ENCODE data around the gene ROGDI.

ROGDI gene, protein sequence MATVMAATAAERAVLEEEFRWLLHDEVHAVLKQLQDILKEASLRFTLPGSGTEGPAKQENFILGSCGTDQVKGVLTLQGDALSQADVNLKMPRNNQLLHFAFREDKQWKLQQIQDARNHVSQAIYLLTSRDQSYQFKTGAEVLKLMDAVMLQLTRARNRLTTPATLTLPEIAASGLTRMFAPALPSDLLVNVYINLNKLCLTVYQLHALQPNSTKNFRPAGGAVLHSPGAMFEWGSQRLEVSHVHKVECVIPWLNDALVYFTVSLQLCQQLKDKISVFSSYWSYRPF

DNA sequence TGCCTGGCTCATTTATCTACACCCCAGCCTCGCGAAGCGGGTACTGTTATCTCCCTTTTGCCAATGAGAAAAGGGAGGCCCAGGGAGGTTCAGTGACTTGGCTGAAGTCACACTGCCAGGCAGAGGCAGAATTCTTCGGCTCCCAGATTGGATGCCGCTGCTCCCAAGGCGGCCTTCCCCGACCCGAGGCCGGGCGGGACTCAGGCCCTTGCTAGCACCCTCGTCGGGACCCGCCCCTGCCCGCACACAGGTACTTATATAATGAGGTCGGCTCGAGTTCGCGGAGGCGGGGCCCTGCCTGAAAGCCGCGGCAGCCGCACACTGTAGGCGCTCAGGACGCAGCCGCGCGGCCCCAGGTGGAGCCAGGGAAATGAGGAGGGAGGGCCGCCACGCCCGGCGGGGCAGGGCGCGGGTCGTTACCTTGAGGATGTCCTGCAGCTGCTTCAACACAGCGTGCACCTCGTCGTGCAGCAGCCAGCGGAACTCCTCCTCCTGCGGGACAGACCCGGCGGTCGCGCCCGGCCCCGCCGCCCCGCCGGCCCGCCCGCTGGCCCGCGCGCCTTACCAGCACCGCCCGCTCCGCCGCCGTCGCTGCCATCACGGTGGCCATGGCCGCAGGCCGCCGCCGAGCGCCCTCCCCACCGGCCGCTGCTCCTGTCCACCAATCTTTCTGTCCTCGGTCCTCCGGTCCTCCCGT, at the start of gene ROGDI:
Gene ROGDI (minus strand): TSS at position 672 of the 697 bp plus-strand sequence. CDS start 62 bp downstream, at position 610.
- DNase-seq (ENCODE audit: low read depth) = peak; percentile 67

DNA sequence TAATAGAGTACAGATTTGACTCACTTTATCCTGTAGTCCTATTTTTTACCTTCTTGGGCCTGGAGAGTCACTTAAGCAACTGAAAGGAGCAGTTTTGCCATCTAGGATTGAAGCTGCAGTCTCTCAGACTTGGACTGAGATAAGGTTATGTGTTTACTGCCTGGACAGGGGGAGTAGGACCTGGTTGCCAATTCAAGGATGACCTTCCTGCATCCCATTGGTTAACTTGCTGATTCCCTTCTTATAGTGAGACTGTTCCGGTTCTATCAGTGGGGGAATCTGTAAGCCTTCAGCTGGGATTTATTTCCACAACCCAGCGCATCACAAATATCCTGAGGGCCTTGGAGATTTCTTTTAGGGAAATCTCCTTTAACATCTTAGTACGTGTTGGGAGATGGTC, 47.8 kb upstream of the ROGDI start:
- no peak for DNase-seq (ENCODE audit: low read depth)

DNA sequence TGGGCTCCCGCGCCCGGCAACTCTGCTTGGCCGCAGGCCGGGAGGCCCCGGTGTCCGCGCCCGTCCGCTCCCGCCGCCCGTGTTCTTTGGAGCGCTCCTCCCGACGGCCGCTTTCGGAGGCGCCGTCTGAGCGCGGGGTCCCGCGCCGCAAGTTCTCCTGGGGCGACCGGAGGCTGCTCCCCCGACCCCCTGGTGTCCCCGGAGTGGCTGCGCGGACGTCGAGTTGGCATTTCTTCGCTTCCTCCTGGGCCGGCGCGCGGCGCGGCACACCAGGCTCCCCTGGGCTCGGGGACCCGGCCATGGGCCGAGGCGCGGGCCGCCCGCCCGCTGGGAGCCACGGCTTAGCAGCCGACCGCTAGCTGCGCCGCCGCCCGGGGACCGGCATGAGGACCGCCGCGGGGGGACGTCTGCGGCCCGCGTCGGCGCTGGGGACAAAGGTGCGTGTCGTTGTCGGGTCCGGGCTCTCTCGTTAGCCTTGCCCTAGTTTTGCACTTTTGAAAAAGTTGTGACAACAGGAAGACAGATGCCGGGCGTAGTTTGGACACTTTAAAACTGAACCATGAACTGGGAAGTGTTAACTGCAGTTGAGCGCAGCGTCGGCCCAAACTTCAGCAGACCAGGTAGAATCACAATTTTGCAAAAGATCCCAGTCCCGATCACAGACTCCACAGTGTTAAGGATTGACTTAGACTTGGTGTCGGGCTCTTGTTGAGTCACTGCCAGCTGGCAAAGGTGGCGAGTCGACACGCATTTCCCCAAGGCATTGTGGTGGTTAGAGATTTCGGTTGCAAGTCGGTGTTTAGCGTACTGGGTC, 45.5 kb upstream of the ROGDI start:
- DNase-seq (ENCODE audit: low read depth) = peak; percentile 21

DNA sequence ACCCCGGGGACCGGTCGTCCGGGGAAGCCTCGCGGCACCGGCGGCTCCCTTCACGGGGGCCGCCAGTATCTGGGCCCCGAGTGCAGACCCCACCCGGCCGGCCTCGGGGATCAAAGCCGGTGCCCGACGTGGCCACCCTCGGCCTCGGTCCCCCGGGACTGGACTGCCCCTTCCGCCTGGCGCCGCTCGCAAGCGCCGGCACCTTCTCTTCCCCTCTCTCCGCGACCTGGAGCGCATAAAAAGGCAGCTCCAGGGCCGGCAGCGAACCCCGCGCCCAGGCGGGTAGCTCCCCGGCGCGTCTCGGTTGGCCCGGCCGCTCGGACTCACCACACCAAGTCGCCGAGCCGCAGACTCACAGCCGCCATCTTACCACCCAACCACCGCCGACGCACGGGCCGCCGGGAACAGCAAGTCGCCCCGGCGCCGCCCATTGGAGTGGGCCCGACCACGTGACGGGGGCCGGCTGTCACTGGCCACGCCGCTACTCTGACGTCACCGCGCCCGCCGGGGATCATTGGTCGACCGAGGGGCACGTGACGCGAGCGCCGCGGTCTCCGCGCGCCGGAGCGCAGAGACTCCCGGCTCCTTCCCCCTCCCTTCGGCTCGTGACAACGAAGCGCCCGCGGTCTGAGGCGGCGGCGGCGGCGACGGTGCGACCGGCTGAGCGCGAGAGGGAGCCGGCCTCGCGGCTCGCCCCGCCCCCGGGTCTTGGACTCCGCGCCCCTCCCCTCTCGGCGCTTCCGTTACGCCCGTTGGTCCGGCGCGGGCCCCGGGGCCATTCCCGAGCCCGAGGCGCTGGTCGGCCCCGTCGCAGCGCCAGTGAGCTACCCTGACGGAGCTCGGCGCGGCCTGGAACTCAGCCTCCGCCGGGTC, 44.7 kb upstream of the ROGDI start, which contains the start of the genes GLYR1 and UBN1:
Gene GLYR1 (minus strand): TSS at position 388 of the 873 bp plus-strand sequence. CDS start 23 bp downstream, at position 365.
Gene UBN1 (plus strand): TSS at position 581 of the 873 bp plus-strand sequence. CDS start 5,437 bp downstream, outside the sequence.
- peak; percentile 100 for DNase-seq (ENCODE audit: low read depth)

DNA sequence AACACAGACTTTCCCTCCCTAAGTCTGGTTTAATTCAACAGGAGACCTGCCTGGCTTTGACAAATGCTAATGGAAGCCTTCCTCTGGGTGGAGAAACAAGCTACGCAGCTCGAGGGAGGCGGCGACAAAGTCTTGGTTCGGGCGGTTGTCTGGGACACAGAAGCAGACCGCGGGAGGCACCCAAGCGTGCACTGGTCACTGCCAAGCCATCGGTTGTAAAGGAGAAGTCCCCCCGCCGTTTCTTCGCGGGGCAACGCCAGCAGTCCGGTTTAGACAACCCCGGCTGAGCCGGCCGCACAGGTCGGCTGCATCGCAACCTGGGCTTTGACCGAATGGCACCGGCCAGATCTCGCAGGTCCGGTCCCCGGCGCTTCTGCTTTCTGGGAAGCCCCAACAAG, 44.1 kb upstream of the ROGDI start:
- DNase-seq (ENCODE audit: low read depth) = peak; percentile 11

DNA sequence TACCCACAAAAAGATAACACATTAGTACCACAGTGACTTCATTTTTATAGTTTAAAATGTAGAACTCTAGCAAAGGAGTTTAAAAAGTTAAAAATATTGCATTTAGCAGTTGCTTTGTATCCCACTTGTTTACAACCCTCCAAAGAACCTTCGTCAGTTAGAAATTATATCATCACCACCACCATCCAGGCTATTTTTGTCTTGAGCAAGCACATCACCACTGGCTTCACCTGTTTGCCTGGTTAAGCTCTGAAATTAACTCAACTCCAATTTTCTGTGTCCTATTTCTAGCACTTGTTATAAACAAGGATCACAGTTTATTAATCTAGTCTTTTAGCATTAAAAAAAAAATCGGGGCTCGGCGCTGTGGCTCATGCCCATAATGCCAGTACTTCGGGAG, 38.6 kb upstream of the ROGDI start:
- no peak for DNase-seq (ENCODE audit: low read depth)

DNA sequence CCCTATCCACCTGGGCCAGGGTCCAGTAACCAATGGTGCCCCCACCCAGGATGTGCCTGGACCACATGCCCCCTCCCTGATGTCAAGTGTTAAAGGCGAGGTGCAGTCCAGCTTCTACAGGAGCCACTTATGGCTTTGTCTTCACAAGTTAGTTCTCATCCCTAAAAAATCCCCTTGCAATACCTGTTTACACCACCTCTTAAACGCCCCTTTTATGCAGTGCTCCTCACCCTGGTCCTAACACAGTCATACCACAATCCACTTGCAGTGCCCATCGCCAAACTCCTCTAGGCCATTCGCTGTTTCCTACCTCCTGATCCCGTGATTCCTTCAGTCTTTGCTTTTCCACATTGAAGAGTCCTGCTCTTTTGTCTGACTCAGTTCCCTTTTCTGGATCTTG, 37.5 kb upstream of the ROGDI start:
- DNase-seq (ENCODE audit: low read depth) = no peak

DNA sequence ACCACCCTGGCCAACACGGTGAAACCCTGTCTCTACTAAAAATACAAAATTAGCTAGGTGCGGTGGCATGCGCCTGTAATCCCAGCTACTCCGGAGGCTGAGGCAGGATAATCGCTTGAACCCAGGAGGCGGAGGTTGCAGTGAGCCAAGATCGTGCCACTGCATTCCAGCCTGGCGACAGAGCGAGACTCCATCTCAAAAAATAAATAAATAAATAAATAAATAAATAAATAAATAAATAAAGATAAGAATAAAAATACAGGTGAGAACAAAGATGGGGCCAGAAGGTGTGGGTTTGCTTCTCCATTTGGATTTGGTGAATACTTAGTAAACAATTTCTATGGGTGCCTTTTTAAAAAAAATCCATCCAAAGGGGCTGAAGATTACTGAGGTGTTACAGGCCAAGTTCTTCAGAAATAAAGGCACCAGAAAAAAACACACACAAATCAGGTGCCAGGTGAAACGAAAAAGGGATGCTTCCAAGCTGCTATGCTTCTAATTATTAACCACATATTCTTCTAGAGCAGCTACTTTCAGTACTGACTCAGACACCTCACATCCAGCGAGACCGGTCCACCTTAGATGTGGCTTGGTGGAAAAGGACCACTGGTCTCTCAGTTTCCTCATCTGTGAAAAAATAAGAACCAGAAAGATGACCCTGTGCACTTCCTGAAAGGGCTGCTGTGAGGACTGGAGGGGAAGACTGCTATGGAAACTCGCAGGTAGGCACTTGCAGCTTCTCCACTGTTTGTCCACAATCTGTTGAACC, 35.5 kb upstream of the ROGDI start:
- no peak for DNase-seq (ENCODE audit: low read depth)

DNA sequence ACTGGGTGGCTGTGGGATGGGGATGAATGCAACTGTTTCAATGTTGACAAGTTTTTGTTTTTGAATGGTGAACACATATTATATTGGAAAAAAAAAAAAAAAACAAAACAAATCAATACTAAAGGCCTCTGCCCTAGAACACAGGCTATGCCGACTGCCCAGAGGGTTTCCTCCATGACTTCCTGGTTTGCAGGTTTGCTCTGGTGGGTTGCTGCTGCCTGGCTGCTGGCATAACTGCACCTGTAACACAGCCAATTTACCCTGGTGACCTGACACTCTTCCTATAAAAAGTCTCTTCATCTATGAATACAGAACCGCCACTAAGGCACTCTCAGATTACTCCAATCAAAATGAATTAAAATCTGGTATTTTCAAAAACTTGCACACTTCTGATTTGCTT, 34.3 kb upstream of the ROGDI start:
- no peak for DNase-seq (ENCODE audit: low read depth)

DNA sequence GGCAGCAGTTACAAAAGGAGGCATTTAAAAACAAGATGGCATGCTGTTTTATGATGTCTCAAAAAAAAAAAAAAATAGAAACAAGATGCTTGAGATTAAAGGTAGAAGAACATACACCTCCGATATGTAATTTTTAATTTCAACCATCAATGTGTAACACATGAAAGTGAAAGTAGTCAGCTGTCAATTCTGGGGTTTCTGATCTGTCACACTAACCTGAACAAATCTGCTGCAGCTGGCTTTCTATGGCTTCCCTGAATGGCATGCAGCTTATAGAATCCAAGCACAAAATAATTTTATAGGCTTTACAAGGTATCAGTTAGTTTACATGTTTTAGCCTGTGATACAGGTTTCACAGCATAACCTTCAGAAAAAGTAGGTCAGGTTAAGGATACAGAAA, 31.2 kb upstream of the ROGDI start:
- no peak for DNase-seq (ENCODE audit: low read depth)

DNA sequence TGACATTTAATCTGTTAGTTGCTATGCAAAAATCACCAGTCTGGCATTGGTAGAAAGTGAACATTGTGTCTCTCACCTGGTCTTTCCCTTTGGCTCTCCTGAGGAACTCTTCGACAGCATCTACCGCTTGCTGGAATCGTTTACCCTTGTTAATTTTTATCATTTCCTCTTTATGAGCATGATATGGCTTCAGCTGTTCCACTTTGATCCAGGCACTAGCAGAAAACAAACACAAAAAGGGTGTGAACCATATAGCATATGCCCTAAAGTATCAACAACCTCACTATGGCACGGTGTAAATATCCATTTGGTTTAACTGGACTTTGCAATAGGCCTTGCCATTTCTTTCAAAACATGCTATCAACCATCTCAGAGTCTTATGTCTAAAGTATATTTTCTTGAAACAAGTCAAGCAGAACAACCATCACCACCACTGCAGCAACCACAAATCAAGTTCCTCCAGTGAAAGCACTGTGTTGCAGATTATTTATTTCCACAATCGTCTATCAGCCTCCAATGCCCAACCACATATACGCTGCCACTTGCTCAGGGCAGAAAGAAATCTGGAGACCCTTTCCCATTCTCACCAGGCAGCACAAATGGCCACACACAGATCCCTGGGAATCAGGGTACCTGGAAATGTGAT, 30.4 kb upstream of the ROGDI start:
- no peak for DNase-seq (ENCODE audit: low read depth)

DNA sequence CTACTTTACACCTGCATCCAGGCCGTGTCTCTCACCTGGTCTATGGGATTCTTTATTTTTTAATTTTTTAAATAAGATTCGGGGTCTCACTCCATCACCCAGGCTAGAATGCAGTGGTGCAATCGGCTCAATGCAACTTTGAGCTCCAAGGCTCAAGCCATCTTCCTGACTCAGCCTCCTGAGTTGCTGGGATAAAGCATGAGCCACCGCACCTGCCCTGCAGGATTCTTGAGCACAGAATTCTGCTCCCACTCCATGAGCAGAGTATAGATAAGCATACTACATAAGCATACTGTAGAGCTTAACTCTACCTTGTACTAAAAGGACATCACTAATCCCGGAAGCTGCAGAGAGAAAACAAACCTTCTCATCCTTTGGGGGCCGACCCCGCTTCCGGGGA, 29.2 kb upstream of the ROGDI start:
- DNase-seq (ENCODE audit: low read depth) = no peak

DNA sequence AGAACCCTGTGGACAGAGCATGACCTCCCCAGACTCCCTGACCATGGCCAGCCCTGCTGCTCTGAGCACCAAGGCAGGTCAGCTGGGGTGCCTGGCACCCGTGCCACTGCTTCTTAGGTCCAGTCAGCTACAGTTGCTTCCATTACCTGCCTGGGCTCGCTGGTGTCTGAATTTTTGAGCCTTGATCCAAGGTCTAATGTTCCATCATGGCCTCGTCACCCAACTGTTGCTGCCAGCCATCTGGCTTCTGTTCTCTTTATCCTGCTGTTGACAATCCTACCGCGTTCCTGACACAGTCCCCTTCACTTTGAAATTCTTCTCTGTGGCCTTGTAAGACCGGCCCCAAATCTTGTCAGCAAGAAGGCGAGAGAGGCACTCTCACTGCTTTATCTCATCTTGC, 28.0 kb upstream of the ROGDI start:
- DNase-seq (ENCODE audit: low read depth) = no peak

DNA sequence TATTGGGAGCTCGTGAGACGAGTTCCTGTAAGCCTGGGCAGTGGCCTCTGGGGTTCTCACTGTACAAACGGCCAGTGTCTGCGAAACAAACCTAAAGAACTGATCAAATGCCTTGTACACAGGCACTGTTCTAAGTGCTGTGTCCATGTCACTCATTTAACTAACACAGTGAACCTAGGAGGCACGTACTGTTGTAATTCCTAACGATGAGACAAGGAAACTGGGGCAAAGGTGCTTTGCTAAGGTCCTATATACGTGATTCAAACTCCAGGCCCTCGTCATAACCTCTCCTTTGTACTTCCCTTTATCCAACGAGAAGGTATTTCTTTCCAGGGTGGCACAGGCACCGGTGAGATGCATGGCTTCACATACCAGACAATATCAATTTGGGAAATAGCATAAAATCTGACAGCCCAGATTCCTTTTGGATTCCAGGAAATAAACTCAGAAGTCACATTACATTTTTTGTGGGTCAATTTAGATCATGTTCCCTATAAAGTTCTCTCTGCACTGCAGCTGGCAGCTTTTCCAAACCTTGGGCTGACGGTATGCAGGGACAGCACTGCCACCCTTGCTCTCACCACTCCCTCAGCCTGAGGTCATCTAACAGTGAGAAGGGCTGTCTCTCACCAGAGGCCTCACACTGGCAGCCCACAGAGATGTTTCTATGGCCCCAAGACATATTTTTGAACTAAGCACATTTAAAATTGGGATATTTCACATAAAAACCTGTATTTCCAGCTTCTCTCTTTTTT, 26.3 kb upstream of the ROGDI start:
- DNase-seq (ENCODE audit: low read depth) = no peak

DNA sequence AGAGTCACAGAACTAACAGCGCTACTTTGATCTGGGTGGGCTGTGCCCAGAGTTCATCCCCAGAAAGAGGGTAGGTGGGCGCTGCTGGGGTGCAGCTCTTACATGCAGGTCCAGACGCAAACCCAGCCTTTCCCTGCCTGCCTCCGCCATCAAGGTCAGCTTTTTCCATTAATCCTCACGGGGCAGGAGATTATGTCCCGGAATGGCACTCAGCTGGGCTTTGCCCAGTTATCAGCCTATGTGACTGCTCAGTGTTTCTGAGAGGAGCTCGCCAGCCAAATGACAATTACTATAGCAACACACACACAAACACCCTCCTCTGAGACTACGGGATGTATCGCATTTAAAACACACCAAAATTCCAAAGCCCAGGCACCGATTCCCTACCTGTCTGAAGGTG, 24.5 kb upstream of the ROGDI start:
- no peak for DNase-seq (ENCODE audit: low read depth)

DNA sequence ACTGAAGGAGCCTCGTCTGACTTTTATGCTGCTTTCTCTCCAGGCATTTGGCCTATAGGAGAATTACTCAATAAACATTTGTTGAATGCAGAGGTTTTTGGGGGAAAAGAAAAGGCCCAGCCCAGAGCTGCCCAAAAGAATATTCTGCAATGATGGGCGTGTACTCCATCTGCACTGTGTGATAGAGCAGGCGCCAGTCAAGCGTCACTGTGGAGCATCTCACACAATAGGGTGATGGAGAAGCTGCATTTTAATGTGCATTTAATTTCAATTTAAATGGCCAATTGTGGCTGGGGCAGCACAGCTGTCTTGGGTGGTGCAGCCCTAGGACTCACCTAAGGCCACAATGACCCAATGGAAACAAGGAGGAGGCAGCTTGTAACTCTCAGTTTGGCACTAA, 24.1 kb upstream of the ROGDI start:
- no peak for DNase-seq (ENCODE audit: low read depth)

DNA sequence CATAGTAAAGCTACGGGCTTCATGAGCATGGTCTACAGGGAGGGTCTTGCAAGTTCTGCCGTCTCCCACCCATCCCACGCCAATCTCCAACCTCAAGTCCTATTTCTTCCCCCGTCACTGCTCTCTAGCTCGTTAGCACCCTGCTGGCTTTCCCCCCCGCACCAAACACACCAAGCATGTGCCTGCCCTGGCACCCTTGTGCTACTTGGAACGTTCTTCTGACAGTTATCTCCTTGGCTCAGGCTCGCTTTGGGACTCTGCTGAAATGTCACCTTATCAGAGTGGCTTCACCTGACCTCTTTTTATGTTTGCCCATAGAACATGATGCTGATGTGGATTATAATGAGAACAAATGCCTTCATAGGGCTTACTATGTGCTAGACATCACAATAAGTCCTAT, 22.8 kb upstream of the ROGDI start:
- no peak for DNase-seq (ENCODE audit: low read depth)

DNA sequence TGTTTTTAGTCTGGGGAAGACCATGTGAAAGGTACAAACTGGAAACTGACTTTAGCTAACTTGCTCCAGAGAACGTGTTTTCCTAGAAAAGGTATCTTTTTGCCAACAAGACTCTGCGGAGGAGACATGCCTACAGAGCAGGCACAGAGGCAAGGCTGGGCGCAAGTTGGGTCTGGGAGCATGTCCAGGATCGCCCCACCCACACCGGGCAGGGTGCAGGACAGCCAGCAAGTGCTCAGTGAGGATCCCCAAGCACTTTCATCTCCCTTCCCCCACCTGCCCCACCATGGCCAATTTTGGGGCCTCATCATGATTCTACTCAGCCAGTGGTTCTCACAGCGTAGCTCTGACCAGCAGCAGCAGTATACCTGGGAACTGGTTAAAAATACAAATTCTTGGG, 18.2 kb upstream of the ROGDI start:
- no peak for DNase-seq (ENCODE audit: low read depth)

DNA sequence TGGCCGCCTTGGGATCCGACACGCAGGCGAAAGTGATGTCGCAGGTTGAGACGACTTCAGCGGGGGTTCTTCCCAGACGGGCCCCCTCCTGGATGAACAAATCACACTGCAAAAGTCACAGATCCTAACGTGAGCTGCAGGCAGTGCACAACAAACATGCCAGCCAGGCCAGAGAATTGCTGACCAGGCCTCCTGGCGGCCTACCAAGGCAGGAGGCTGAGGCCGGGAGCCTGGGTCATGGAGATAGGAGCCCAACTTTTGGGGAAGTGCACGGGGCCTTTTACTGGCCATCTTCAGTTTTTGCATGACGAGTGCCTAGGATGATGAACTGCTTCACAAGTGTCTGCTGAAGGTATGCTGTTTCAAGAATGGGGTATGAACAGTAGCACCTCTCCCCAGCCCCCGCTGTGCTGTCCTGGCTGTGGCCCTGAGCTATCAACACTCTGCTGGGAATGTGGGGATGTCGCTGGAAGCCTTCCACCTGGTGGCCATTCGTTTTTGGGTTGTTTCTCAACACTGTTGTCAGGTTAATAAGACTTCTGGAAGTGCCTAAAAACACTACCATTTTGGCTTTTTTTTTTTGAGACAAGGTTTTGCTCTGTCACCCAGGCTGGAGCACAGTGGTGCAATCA, 12.2 kb upstream of the ROGDI start:
- DNase-seq (ENCODE audit: low read depth) = no peak

Data from activated T-cell treated with anti-CD3 and anti-CD28 coated beads for 48 hours (primary cell).